NCI-H1092 (cell line): ENCODE data around the gene IDUA.
"Not testable (repeated sequence)": the region's sequence is repeated elsewhere in the genome, so short reads cannot be mapped to it uniquely, and the experiment has no call there.

Experiments
- DNase-seq: peaks from one replicate; lab custom pipeline; 2025; lab: John Stamatoyannopoulos, UW

IDUA gene

DNA sequence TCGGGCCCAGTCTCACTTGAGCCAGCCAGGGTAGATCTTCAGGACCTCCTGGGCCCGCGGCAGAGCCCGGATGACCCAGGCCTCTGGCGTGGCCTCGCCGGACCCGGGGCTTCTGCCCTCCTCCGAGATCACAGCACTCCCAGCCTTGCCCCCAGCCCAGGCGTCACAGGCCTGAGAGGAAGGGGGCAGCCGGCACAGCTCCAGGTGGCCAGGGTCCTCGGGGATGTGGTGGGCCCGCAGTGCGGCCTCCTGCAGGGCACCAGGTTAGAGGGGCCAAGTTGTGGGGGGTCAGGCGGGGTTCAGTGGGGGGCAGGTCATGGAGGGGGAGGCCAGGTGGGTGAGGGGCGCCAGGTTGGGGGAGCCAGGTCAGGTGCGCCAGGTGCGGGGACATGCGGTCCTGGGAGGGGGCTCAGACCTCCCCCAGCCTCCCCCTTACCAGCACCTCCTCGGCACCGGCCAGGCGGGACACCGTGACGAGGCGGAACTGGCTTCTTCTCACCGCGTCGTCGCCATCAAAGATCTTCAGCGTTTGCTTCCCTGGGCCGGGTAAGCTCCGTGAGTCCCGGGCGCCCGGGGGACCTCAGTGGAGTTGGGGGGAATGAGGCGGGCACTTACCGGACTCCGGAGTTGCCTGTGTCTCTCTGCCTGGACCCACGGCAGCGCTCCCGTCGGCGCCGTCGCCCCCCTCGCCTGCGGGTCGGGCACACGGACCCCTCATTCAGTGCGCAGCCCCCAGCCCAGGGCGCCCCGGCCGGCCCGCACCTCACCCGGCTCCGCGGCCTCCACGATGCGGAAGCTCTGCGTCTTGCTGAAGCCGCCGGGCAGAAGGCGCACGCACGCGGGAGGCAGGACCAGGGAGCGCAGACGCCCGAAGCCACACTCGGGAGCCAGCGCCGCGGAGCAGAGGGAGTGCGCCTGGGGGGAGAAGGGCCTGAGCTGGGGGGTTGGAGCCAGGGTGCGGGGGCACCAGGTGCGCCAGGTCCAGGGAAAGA, 19.4 kb upstream of the IDUA start:
- DNase-seq = no peak

DNA sequence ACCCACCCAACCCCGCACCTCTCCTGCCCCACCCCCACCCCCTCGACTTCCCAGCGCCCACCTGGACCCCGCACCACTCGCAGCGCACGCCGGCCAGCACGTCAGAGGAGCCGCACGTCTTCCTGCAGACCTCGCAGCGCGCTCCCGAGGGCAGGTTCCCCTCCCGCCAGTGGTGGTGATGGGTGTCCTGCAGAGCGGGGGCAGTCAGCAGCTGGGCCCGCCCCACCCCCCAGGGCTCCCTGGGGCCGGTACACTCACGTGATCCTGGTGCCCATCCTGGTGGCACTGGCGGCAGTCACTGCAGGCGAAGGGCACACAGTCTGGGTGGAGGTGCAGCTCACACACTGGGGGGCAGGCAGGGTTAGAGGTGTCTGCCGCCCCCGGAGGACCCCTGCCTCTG, 18.6 kb upstream of the IDUA start:
- DNase-seq = no peak

DNA sequence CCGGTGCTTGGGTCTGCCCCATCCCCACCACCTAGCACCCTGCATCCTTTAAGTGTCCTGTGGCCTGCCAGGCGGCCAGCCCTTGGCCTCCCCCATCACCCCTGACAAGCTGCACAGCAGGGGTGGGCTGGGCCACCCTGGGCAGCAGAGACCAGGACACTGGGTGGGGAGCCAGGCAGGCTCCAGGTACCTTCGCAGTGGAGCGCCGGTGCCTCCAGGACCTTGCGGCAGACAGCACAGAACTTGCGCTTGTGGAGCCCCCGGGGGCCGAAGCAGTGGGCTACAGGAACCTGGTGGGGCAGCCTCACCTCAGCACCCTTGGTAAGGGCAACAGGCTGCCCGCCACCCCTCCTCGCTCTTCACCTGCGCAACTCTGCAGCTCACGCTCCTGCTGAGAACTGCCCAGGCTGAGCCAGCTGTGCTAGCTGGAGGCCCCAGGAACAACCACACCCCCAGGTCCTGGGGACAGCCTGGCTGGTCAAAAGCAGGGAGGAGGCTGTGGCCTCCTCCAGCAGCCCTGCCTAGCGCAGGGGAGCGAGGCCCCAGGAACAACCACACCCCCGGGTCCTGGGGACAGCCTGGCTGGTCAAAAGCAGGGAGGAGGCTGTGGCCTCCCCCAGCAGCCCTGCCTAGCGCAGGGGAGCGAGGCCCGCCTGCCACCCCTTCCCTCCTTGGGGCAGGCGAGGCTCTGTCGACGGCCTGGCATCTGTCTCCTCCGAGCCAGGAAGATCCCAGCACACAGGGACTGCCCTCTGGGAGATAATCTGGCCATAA, 18.0 kb upstream of the IDUA start:
- DNase-seq = no peak

- no peak for DNase-seq
These were observed 16.6 kb upstream of the IDUA start for GRCh38 chr4:970046-970745.

DNA sequence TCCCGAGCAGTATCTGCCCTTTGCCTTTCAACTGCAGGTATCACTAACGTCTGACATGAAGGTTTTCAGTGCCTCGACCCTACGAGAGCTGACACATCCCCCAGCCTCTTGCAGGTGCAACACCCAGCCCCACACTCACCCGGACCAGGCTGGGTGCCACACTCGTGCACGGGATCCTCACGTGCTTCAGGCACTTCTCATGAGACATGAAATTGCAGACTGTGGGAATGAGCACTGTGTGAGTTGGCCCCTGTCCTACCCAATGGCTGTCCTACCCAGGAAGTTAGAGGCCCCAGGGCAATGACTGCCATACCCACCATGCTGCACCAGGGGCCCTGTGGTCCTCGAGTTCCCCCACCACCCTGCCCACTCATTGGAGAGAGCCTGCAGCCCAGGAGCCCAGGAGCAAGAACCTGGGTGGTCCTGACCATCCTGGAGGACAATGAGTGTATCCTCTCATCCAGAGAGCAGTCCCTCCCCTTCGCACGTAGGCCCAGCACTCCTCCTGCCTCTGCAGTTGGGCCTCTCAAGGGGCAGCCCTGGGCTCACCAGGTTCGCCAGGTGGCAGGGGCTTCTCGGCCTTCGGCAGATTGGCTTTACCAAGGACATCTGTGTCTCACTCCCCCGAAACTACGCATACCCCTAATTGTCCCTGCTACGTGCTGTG, 15.9 kb upstream of the IDUA start:
- no peak for DNase-seq

- no peak for DNase-seq
These were observed 15.0 kb upstream of the IDUA start for GRCh38 chr4:971666-972500.

- DNase-seq = no peak
These were observed 14.0 kb upstream of the IDUA start for GRCh38 chr4:972651-973424.

- peak; percentile 47 for DNase-seq
These were observed 13.1 kb upstream of the IDUA start, which contains the start of gene DGKQ for GRCh38 chr4:973431-974397. Gene DGKQ, minus strand, starts transcription at chr4:973569. Its CDS starts 87 bp downstream, at chr4:973482.

GRCh38 chr4:974668-975067, 12.2 kb upstream of the IDUA start:
- no peak for DNase-seq

DNA sequence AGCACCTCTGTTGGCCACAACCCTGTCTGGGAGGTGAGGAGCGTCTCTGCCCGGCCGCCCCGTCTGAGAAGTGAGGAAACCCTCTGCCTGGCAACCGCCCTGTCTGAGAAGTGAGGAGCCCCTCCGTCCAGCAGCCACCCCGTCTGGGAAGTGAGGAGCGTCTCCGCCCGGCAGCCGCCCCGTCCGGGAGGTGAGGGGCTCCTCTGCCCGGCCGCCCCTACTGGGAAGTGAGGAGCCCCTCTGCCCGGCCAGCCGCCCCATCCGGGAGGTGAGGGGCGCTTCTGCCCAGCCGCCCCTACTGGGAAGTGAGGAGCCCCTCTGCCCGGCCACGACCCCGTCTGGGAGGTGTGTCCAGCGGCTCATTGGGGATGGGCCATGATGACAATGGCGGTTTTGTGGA, 10.8 kb upstream of the IDUA start:
- not testable (repeated sequence) for DNase-seq

- no peak for DNase-seq
These were observed 7.7 kb upstream of the IDUA start for GRCh38 chr4:978957-979701.

GRCh38 chr4:982291-982690, 4.6 kb upstream of the IDUA start:
- DNase-seq = no peak

- no peak for DNase-seq
These were observed 4.0 kb upstream of the IDUA start for GRCh38 chr4:982814-983213.

- no peak for DNase-seq
These were observed 2.3 kb upstream of the IDUA start for GRCh38 chr4:984336-985054.

DNA sequence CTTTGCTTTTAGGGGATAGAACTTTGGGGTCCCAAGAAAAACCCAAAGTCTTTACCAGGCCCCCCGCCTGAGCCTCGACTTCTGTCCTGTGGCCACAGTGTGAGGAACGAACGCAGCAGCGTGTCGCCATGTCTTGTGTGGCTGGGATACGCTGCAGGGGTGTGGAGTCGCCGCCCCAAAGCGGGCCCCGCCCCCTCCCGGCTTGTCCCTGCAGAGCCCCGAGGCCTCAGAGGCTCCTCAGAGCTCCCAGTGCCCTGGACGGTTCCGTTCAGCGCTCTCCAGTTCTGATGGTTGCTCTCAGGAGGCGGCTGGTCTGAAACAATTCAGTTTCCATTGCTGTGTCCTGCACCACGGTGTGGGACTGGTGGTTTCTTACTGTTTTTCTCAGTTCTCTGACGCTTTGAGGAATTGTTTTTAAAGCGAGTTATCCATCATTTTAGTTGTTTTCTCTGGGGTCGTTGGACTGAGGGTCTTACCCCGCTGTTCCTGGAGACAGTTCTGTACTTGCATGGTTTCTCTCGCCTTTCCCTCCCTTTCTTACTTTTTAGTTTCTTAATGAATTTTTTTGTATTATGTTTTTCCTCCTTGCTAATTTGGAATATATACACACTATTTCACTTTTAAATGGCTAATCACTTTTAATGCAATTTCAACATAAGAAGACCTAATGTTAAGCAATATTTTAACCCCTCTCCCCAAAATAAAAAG, 1.6 kb upstream of the IDUA start:
- DNase-seq = no peak

- no peak for DNase-seq
These were observed 391 bp upstream of the IDUA start for GRCh38 chr4:986428-986878.
